Left lung (tissue), 10 donors: Measurements from ENCODE around the gene TEX51. TPM values are rescaled to one million over a fixed set of nuclear protein-coding genes. Genes with fewer than 3 reads are reported as not detected.

ENCODE experiments used
- ATAC-seq: fragments of 200-7000 bp; cut with Tn5 transposase; one replicate; pipeline ENCODE4 v1.9.1; 2020; ENCODE audit warnings: moderate library complexity
- DNase-seq, 4 donors: peaks; one replicate each; pipeline ENCODE4 v3.0.0-alpha.2; 2013 to 2020
- H3K27ac ChIP-seq, 2 donors: fragments of 200-600 bp; sonication (generic) in 1 of 2; one replicate each; pipeline versions ENCODE4 v1.5.0 to v1.8.0; 2020 to 2021
- H3K27me3 ChIP-seq, 2 donors: fragments of 200-600 bp; sonication (generic) in 1 of 2; one replicate each; pipeline versions ENCODE4 v1.5.0 to v1.8.0; 2020 to 2021
- H3K36me3 ChIP-seq, 2 donors: fragments of 200-600 bp; sonication (generic) in 1 of 2; one replicate each; pipeline versions ENCODE4 v1.5.0 to v1.8.0; 2020 to 2021
- H3K4me1 ChIP-seq, 2 donors: fragments of 200-600 bp; one replicate each; pipeline ENCODE4 v1.8.0; 2021
- H3K4me3 ChIP-seq, 2 donors: fragments of 200-600 bp; sonication (generic) in 1 of 2; one replicate each; pipeline versions ENCODE4 v1.5.0 to v1.8.0; 2020 to 2021; ENCODE audit warnings: mild to moderate bottlenecking in 1 of 2
- H3K9me3 ChIP-seq, 2 donors: fragments of 200-600 bp; sonication (generic) in 1 of 2; one replicate each; pipeline versions ENCODE4 v1.5.0 to v1.8.0; 2020 to 2021
- CTCF ChIP-seq, 2 donors: fragments of 200-600 bp; sonication (generic) in 1 of 2; IDR thresholded peaks; one replicate each; pipeline versions ENCODE4 v1.5.0 to v1.8.0; 2021; ENCODE audit warnings: antibody characterized with exemption in 2 of 2
- intact Hi-C, 2 donors: fragments of 100-400 bp; cut with DNase I; formaldehyde crosslinking; loops; one replicate each; pipeline versions ENCODE4 v1.11.2 to v1.14.2; 2022
- polyA plus RNA-seq, 6 donors: library from polyadenylated mRNA; unstranded; fragments of 120-200 nt; gene quantifications; one replicate each; pipeline ENCODE4 v1.2.1, GENCODE V29; 2013; ENCODE audit not compliant: insufficient read length in 6 of 6
- total RNA-seq, 2 donors: library from RNA; stranded (reverse); fragmentation: NEBNext Ultra II Directional; extraction: Animal tissue kit (Norgen Biotek cat#: 25700); gene quantifications; one replicate each; pipeline ENCODE4 v1.2.1, GENCODE V29; 2021
- donor health status: DM: no; HTN: yes; CAD: no.
- donor health status: DM: no; HTN: no; CAD: no.

The TEX51 gene
- total and polyA plus RNA-seq, 8 donors, result not detected

- peaks cover 5 to 8% of the 10 kb centered on the region in 2 donors for H3K4me1 ChIP-seq
- DNase-seq (no peak), ATAC-seq (no peak)
- no peak for TF ChIP-seq CTCF (IDR thresholded peaks at IDR 0.05)
- intact Hi-C loops, result no loop called here
- peaks cover 0 to 26% of the 10 kb centered on the region in 2 donors for H3K27me3 ChIP-seq
- H3K9me3 ChIP-seq, result no peaks in the 10 kb centered on the region
- no peaks in the 10 kb centered on the region for H3K36me3 ChIP-seq
- H3K27ac ChIP-seq, result no peak overlapping the region
- no peak overlapping the region for H3K4me3 ChIP-seq
Observed at GRCh38 chr2:126883666-126884040, 15.0 kb upstream of the TEX51 start.

DNA sequence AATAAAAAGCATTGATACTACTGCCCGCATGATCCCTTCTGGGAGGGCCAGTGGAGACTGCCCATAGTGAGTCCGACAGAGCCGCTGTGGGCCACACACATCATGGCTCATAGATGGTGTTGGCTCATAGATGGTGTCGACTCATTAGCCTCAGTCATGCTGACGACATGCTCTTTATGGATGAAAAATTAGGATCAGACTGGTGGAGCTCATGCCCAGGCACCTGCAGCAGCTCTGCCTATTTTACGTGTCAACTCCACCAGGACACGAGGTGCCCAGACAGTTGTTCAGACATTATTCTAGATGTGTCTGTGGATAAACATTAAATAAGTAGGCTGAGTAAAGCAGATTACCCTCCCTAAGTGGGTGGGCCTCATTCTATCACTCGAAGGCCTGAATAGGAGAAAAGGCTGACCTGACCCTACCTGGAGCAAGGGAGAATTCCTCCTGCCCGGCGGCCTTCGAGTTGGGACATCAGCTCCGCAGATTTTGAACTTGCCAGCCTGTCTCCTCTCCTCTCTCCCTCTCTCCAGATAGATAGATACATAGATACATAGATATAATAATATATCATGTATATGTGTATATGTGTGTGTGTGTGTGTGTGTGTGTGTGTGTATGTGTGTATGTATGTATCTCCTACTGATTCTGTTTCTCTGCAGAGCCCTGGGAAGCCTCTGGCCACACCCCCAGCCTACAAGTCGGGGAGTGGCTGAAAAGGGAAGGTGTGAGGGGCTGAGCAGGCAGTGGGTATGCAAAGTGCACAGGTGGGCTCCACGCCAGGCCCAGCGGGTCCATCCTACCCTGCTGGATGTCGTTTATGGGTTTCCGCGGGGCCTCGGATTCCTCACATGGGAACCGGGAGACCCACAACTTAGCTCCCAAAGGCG is 13.6 kb upstream of the TEX51 start:
- no peak for TF ChIP-seq CTCF (IDR thresholded peaks at IDR 0.05)
- Histone ChIP-seq H3K9me3 (no peaks in the 10 kb centered on the region), H3K4me3 (no peak overlapping the region), H3K4me1 (peaks cover 5 to 8% of the 10 kb centered on the region in 2 donors), H3K27ac (no peak overlapping the region), H3K27me3 (peaks cover 0 to 26% of the 10 kb centered on the region in 2 donors), H3K36me3 (no peaks in the 10 kb centered on the region)
- intact Hi-C loops, result no loop called here
- DNase-seq, result no peak
- ATAC-seq, result no peak

DNA sequence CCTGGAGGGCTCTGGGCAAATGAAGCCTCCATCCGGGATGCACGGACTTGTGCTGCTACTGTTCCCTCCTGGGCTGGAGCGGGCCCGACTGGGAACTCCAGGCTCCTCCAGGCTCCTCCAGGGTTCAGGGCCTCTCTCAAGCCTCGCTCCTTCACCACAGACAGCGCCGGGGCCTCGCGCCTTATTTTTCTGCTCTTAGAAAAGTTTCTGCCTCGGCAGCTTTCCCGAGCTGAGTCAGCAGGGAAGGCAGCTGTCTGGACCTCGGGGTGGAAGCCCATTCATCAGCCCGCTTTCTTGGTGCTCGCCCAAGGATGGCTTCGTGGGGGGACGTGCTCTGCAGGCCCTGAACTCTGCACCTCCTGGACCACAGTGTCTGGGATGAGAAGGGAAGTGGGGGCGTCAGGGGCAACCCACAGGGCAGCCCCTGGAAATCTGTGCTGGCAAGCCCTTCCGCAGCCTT is 12.9 kb upstream of the TEX51 start:
- no peak for TF ChIP-seq CTCF (IDR thresholded peaks at IDR 0.05)
- H3K27me3 ChIP-seq, result peaks cover 0 to 26% of the 10 kb centered on the region in 2 donors
- H3K27ac ChIP-seq, result no peak overlapping the region
- H3K9me3 ChIP-seq, result no peaks in the 10 kb centered on the region
- peak overlapping the region; percentile 19 for H3K4me3 ChIP-seq
- H3K4me1 ChIP-seq, result peaks cover 5 to 8% of the 10 kb centered on the region in 2 donors
- ATAC-seq (peak; percentile 53), DNase-seq (peak in 3 of 4 donors; percentile 68 to 70 (median 68))
- intact Hi-C loops, result no loop called here
- H3K36me3 ChIP-seq, result no peaks in the 10 kb centered on the region

- H3K9me3 ChIP-seq, result no peaks in the 10 kb centered on the region
- ATAC-seq (peak; percentile 96), DNase-seq (peak; percentile 66 to 88 (median 73))
- H3K4me3 ChIP-seq, result peak overlapping the region; percentile 19
- peaks cover 5 to 8% of the 10 kb centered on the region in 2 donors for H3K4me1 ChIP-seq
- H3K27me3 ChIP-seq, result peaks cover 0 to 26% of the 10 kb centered on the region in 2 donors
- H3K36me3 ChIP-seq, result no peaks in the 10 kb centered on the region
- peak; percentile 61 to 63 for TF ChIP-seq CTCF (IDR thresholded peaks at IDR 0.05)
- intact Hi-C loops, result no loop called here
- H3K27ac ChIP-seq, result no peak overlapping the region
Observed at GRCh38 chr2:126886211-126886915, 12.3 kb upstream of the TEX51 start.

DNA sequence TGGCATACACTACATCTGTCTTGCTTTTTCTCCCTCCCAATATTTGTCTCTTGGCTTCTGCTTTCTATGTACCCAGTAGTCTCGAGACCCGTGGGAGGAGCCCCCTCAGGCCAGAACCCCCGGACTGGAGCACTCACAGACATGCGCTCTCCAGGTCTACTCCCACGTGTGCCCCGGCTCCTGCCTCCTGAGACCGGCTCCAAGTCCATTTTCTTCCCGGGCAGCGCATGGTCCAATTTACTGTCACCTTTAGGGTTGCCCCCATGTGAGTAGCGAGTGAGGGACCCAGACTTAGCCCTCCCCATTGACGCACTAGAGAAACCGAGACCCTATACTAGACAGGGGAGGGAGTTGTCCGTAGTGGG is 11.8 kb upstream of the TEX51 start:
- H3K27ac ChIP-seq, result no peak overlapping the region
- DNase-seq, result no peak
- intact Hi-C loops, result no loop called here
- H3K4me1 ChIP-seq, result peaks cover 5 to 8% of the 10 kb centered on the region in 2 donors
- no peak for TF ChIP-seq CTCF (IDR thresholded peaks at IDR 0.05)
- no peak overlapping the region for H3K4me3 ChIP-seq
- H3K36me3 ChIP-seq, result no peaks in the 10 kb centered on the region
- no peaks in the 10 kb centered on the region for H3K9me3 ChIP-seq
- ATAC-seq, result no peak
- peaks cover 0 to 23% of the 10 kb centered on the region in 2 donors for H3K27me3 ChIP-seq
